Glutamatergic neuron (in vitro differentiated cells): ENCODE data around the gene HTR1E. TPM values are rescaled to one million over a fixed set of nuclear protein-coding genes. Genes with fewer than 3 reads are reported as not detected.

Experiments
- DNase-seq: peaks from one replicate; pipeline ENCODE4 v3.0.0; 2022
- H3K27ac Mint-ChIP-seq: one replicate; pipeline ENCODE4 v1.8.0; 2020; ENCODE audit warnings: mild to moderate bottlenecking, mixed read lengths, inconsistent platforms; ENCODE audit not compliant: unreplicated experiment
- H3K27me3 Mint-ChIP-seq: one replicate; pipeline ENCODE4 v1.8.0; 2020; ENCODE audit warnings: mild to moderate bottlenecking, moderate library complexity, mixed read lengths, inconsistent platforms; ENCODE audit not compliant: unreplicated experiment
- H3K36me3 Mint-ChIP-seq: one replicate; pipeline ENCODE4 v1.8.0; 2020; ENCODE audit warnings: mild to moderate bottlenecking, mixed read lengths, inconsistent platforms; ENCODE audit not compliant: unreplicated experiment
- H3K4me1 Mint-ChIP-seq: one replicate; pipeline ENCODE4 v1.8.0; 2020; ENCODE audit warnings: mild to moderate bottlenecking, low read depth, mixed read lengths, inconsistent platforms; ENCODE audit not compliant: unreplicated experiment
- H3K4me3 Mint-ChIP-seq: one replicate; pipeline ENCODE4 v1.8.0; 2020; ENCODE audit warnings: mild to moderate bottlenecking, mixed read lengths, inconsistent platforms; ENCODE audit not compliant: unreplicated experiment
- H3K9me3 Mint-ChIP-seq: one replicate; pipeline ENCODE4 v1.8.0; 2020; ENCODE audit warnings: mild to moderate bottlenecking, moderate library complexity, mixed read lengths, inconsistent platforms; ENCODE audit not compliant: unreplicated experiment
- CTCF ChIP-seq: fragments of 200-600 bp; sonication (generic); IDR thresholded peaks from one replicate; pipeline ENCODE4 v1.5.0; 2021; ENCODE audit not compliant: partially characterized antibody, unreplicated experiment
- total RNA-seq: library from RNA; stranded (reverse); fragmentation: NEBNext Ultra II Directional; extraction: Animal tissue kit (Norgen Biotek cat#: 25700); gene quantifications from one replicate; pipeline ENCODE4 v1.2.1, GENCODE V29; 2021; ENCODE audit not compliant: unreplicated experiment

Gene HTR1E
- total RNA-seq, 1 donor from 2014 or later: 0.34 TPM

GRCh38 chr6:87045521-87046075 is 108.3 kb downstream of the HTR1E start:
- Mint-ChIP-seq H3K27ac (no peak overlapping the region), H3K9me3 (no peaks in the 10 kb centered on the region), H3K27me3 (no peaks in the 10 kb centered on the region), H3K4me3 (no peak overlapping the region), H3K4me1 (no peaks in the 10 kb centered on the region), H3K36me3 (no peaks in the 10 kb centered on the region)
- no peak for DNase-seq
- TF ChIP-seq CTCF: no peak

- no peak overlapping the region for H3K4me3 Mint-ChIP-seq
- DNase-seq: no peak
- H3K4me1 Mint-ChIP-seq: no peaks in the 10 kb centered on the region
- no peak overlapping the region for H3K27ac Mint-ChIP-seq
- no peaks in the 10 kb centered on the region for H3K9me3 Mint-ChIP-seq
- no peak for TF ChIP-seq CTCF
- H3K27me3 Mint-ChIP-seq: no peaks in the 10 kb centered on the region
- no peaks in the 10 kb centered on the region for H3K36me3 Mint-ChIP-seq
These were observed 112.5 kb downstream of the HTR1E start for GRCh38 chr6:87049779-87050178.

- Mint-ChIP-seq H3K9me3 (no peaks in the 10 kb centered on the region), H3K4me1 (no peaks in the 10 kb centered on the region)
- no peak for TF ChIP-seq CTCF
These were observed 116.0 kb downstream of the HTR1E start for GRCh38 chr6:87053312-87053711.

GRCh38 chr6:87054143-87054833 is 117.0 kb downstream of the HTR1E start:
- H3K27ac Mint-ChIP-seq: no peak overlapping the region
- TF ChIP-seq CTCF: no peak
- no peak overlapping the region for H3K4me3 Mint-ChIP-seq
- H3K27me3 Mint-ChIP-seq: no peaks in the 10 kb centered on the region
- no peak for DNase-seq
- no peaks in the 10 kb centered on the region for H3K36me3 Mint-ChIP-seq
- peaks cover under 1% of the 10 kb centered on the region for H3K9me3 Mint-ChIP-seq
- H3K4me1 Mint-ChIP-seq: no peaks in the 10 kb centered on the region

More at GRCh38 chr6:87053312-87053711, 116.0 kb downstream of the HTR1E start:
- H3K27ac Mint-ChIP-seq: no peak overlapping the region
- no peaks in the 10 kb centered on the region for H3K27me3 Mint-ChIP-seq
- H3K36me3 Mint-ChIP-seq: no peaks in the 10 kb centered on the region
- no peak overlapping the region for H3K4me3 Mint-ChIP-seq
- no peak for DNase-seq

DNA sequence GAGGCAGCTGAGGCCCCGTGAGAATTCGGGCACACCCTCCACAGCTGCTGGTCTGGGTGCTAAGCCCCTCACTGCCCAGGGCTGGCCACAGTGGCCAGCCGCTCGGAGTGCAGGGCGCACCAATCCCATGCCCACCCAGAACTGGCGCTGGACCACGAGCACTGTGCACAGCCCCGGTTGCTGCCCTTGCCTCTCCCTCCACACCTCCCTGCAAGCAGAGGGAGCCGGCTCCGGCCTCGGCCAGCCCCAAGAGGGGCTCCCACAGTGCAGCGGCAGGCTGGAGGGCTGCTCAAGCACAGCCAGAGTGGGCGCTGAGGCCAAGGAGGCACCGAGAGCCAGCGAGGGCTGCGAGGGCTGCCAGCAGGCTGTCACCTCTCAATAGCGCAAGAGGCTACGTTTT is 122.6 kb downstream of the HTR1E start:
- Mint-ChIP-seq H3K27ac (no peak overlapping the region), H3K27me3 (no peaks in the 10 kb centered on the region), H3K4me3 (no peak overlapping the region), H3K9me3 (peaks cover 2% of the 10 kb centered on the region), H3K36me3 (no peaks in the 10 kb centered on the region), H3K4me1 (peaks cover 3% of the 10 kb centered on the region)
- no peak for DNase-seq
- no peak for TF ChIP-seq CTCF
